DOHH2 (cell line): ENCODE data around the gene C1QTNF6.
A peak's percentile ranks its signal among the peaks of the same experiment; 100 is the strongest.

Experiments
- H3F3A ChIP-seq: fragments of 200-600 bp; sonication (generic), shearing (Covaris generic); 2 replicates; pipeline ENCODE4 v1.6.0; 2016; ENCODE audit warnings: antibody characterized with exemption, mild to moderate bottlenecking; ENCODE audit not compliant: control insufficient read depth, insufficient read depth
- H3K27ac ChIP-seq: fragments of 200-600 bp; sonication (generic); 2 replicates; pipeline ENCODE4 v1.5.1; 2014; ENCODE audit warnings: low read depth, mild to moderate bottlenecking, low read length, moderate library complexity
- H3K27me3 ChIP-seq: fragments of 200-600 bp; sonication (generic); 2 replicates; pipeline ENCODE4 v1.6.1; 2014; ENCODE audit warnings: mild to moderate bottlenecking, low read length, mixed read lengths; ENCODE audit not compliant: control insufficient read depth
- H3K36me3 ChIP-seq: fragments of 200-600 bp; sonication (generic); 2 replicates; pipeline ENCODE4 v1.6.1; 2014; ENCODE audit warnings: mild to moderate bottlenecking, low read length, moderate library complexity, mixed read lengths; ENCODE audit not compliant: control insufficient read depth
- H3K4me1 ChIP-seq: fragments of 200-600 bp; sonication (generic); 2 replicates; pipeline ENCODE4 v1.6.1; 2014; ENCODE audit warnings: mild to moderate bottlenecking, low read length, mixed read lengths; ENCODE audit not compliant: control insufficient read depth
- H3K4me2 ChIP-seq: fragments of 200-600 bp; sonication (generic); 2 replicates; pipeline ENCODE4 v1.6.0; 2014; ENCODE audit warnings: mild to moderate bottlenecking, low read length, moderate library complexity
- H3K4me3 ChIP-seq: fragments of 200-600 bp; sonication (generic); 2 replicates; pipeline ENCODE4 v1.5.1; 2014; ENCODE audit warnings: mild to moderate bottlenecking, low read length, mixed read lengths
- H3K79me2 ChIP-seq: fragments of 200-600 bp; sonication (generic); 2 replicates; pipeline ENCODE4 v1.6.1; 2014; ENCODE audit warnings: mild to moderate bottlenecking, low read length, mixed read lengths; ENCODE audit not compliant: control insufficient read depth
- H3K9me2 ChIP-seq: fragments of 200-600 bp; sonication (generic); replicated peaks from 2 replicates; pipeline ENCODE4 v1.6.1; 2014; ENCODE audit warnings: mild to moderate bottlenecking, low read length, mixed read lengths; ENCODE audit not compliant: control insufficient read depth
- H3K9me3 ChIP-seq: fragments of 200-600 bp; sonication (generic); 2 replicates; pipeline ENCODE4 v1.6.1; 2014; ENCODE audit warnings: antibody characterized with exemption, low read length, mixed read lengths; ENCODE audit not compliant: control insufficient read depth, insufficient read depth
- H4K20me1 ChIP-seq: fragments of 200-600 bp; sonication (generic); 2 replicates; pipeline ENCODE4 v1.6.0; 2014; ENCODE audit warnings: low read depth, mild to moderate bottlenecking, antibody characterized with exemption, low read length, moderate library complexity; ENCODE audit not compliant: control insufficient read depth, insufficient read depth
- CTCF ChIP-seq: fragments of 200-600 bp; sonication (generic); IDR thresholded peaks from one replicate; pipeline ENCODE4 v1.5.1; 2014; ENCODE audit warnings: antibody characterized with exemption, mild to moderate bottlenecking, low read depth, low read length; ENCODE audit not compliant: poor library complexity, severe bottlenecking
- EZH2phosphoT487 ChIP-seq: fragments of 200-600 bp; sonication (generic); IDR thresholded peaks from 2 replicates; pipeline ENCODE4 v1.6.1; 2017; ENCODE audit warnings: borderline replicate concordance, mild to moderate bottlenecking, antibody characterized with exemption, low read length, moderate library complexity, mixed read lengths

Gene C1QTNF6

GRCh38 chr22:37206118-37206840 lies 18.2 kb upstream of the C1QTNF6 start:
- Histone ChIP-seq H3F3A (no peaks in the 10 kb centered on the region), H3K36me3 (no peaks in the 10 kb centered on the region), H3K9me3 (no peaks in the 10 kb centered on the region), H3K4me3 (no peak overlapping the region), H3K4me2 (no peak overlapping the region), H4K20me1 (no peaks in the 10 kb centered on the region), H3K9me2 (no peaks in the 10 kb centered on the region), H3K79me2 (no peaks in the 10 kb centered on the region), H3K4me1 (peaks cover 18% of the 10 kb centered on the region), H3K27ac (no peak overlapping the region), H3K27me3 (no peaks in the 10 kb centered on the region)
- no peak for TF ChIP-seq CTCF

GRCh38 chr22:37205046-37205445 lies 17.0 kb upstream of the C1QTNF6 start:
- no peaks in the 10 kb centered on the region for H3K9me3 ChIP-seq
- no peaks in the 10 kb centered on the region for H3K79me2 ChIP-seq
- H4K20me1 ChIP-seq: no peaks in the 10 kb centered on the region
- no peaks in the 10 kb centered on the region for H3K9me2 ChIP-seq
- peaks cover 27% of the 10 kb centered on the region for H3K4me1 ChIP-seq
- H3K4me3 ChIP-seq: no peak overlapping the region
- H3K27me3 ChIP-seq: no peaks in the 10 kb centered on the region
- H3K27ac ChIP-seq: no peak overlapping the region
- H3K4me2 ChIP-seq: peak overlapping the region; percentile 32
- no peak for TF ChIP-seq CTCF
- no peak for TF ChIP-seq EZH2phosphoT487
- H3F3A ChIP-seq: no peaks in the 10 kb centered on the region; the same call in 1 of the 2 replicates
- no peaks in the 10 kb centered on the region for H3K36me3 ChIP-seq

- peaks cover 33% of the 10 kb centered on the region for H3K4me1 ChIP-seq
- no peak overlapping the region for H3K4me2 ChIP-seq
- no peak overlapping the region for H3K27ac ChIP-seq
- TF ChIP-seq EZH2phosphoT487 (no peak), CTCF (no peak)
- H3K4me3 ChIP-seq: no peak overlapping the region
- no peaks in the 10 kb centered on the region for H3K27me3 ChIP-seq
- no peaks in the 10 kb centered on the region for H4K20me1 ChIP-seq
- H3K9me2 ChIP-seq: no peaks in the 10 kb centered on the region
- no peaks in the 10 kb centered on the region for H3K36me3 ChIP-seq
- no peaks in the 10 kb centered on the region for H3K9me3 ChIP-seq
- no peaks in the 10 kb centered on the region; the same call in 1 of the 2 replicates for H3F3A ChIP-seq
- no peaks in the 10 kb centered on the region for H3K79me2 ChIP-seq
Observed at GRCh38 chr22:37204045-37204655, 16.1 kb upstream of the C1QTNF6 start.
